Ovary (tissue), 9 donors: ENCODE results near the gene TAF11L6. TPM values are rescaled to one million over a fixed set of nuclear protein-coding genes. Genes with fewer than 3 reads are reported as not detected.
A peak's percentile ranks its signal among the peaks of the same experiment; 100 is the strongest.
"Not testable (repeated sequence)": the region's sequence is repeated elsewhere in the genome, so short reads cannot be mapped to it uniquely, and the experiment has no call there.

Experiments
- DNase-seq, 5 donors: peaks; one replicate each; pipeline ENCODE4 v3.0.0-alpha.2; 2019 to 2020
- H3K27ac ChIP-seq, 2 donors: fragments of 200-600 bp; one replicate each; pipeline versions ENCODE4 v1.5.1 to v1.8.0; 2019 to 2022
- H3K27me3 ChIP-seq: fragments of 200-600 bp; one replicate; pipeline ENCODE4 v1.8.0; 2022
- H3K36me3 ChIP-seq: fragments of 200-600 bp; sonication (generic); one replicate; pipeline ENCODE4 v1.5.1; 2019
- H3K4me1 ChIP-seq: one replicate; pipeline ENCODE4 v1.8.1; 2013; ENCODE audit warnings: mild to moderate bottlenecking, moderate library complexity; ENCODE audit not compliant: insufficient read depth
- H3K4me3 ChIP-seq: fragments of 200-600 bp; sonication (generic); one replicate; pipeline ENCODE4 v1.5.1; 2017
- H3K9me3 ChIP-seq, 2 donors: fragments of 200-600 bp in 1 of 2; sonication (generic) in 1 of 2; one replicate each; pipeline versions ENCODE4 v1.5.1 to v1.8.1; 2013 to 2019; ENCODE audit warnings: mild to moderate bottlenecking in 1 of 2, moderate library complexity in 1 of 2
- CTCF ChIP-seq, 3 donors: fragments of 450-650 bp in 2 of 3; fragments of 200-600 bp in 1 of 3; IDR thresholded peaks; one replicate each; pipeline versions ENCODE4 v1.5.1 to v1.8.0; 2016 to 2022; ENCODE audit warnings: antibody characterized with exemption in 3 of 3, mild to moderate bottlenecking in 1 of 3
- EP300 ChIP-seq: sonication (generic); formaldehyde crosslinking; IDR thresholded peaks from one replicate; pipeline ENCODE4 v1.6.1; 2017; ENCODE audit warnings: antibody characterized with exemption
- POLR2A ChIP-seq: fragments of 450-650 bp; IDR thresholded peaks from one replicate; pipeline ENCODE4 v1.6.1; 2017; ENCODE audit warnings: antibody characterized with exemption, mild to moderate bottlenecking, moderate library complexity
- whole genome bisulfite sequencing, 3 donors: extraction: QIAGEN DNeasy Blood & Tissue Kit in 1 of 3; methylation state at CpG; one replicate each; pipeline versions ENCODE4 v1.1.5 to v1.1.7; 2013 to 2017; 5-methylcytosine and 5-hydroxymethylcytosine counted together
- intact Hi-C, 4 donors: fragments of 100-400 bp; cut with DNase I; formaldehyde crosslinking; loops; one replicate each; pipeline versions ENCODE4 v1.11.0 to v1.15.1; 2022 to 2023
- polyA plus RNA-seq, 2 donors: library from polyadenylated mRNA; stranded (reverse); fragments of 200-250 nt in 1 of 2; fragments of 350-450 nt in 1 of 2; fragmentation: Illumina TruSeq in 1 of 2; extraction: RNeasy Lipid Tissue Mini Kit (QIAGEN cat#74804) in 1 of 2; gene quantifications; one replicate each; pipeline ENCODE4 v1.2.3, GENCODE V29; 2013 to 2014
- total RNA-seq, 7 donors: library from RNA; depleted of rRNA in 2 of 7; stranded (reverse); fragments of >200 nt in 2 of 7; fragmentation: NEBNext Ultra II Directional in 3 of 7; extraction: Animal tissue kit (Norgen Biotek cat#: 25700) in 3 of 7; gene quantifications; one replicate each; pipeline versions ENCODE4 v1.1.0 to v1.2.4, GENCODE V29; 2016 to 2023
- donor health status: DM: no; HTN: no; CAD: no; lungs with moderate emphysema.
- donor health status: DM: no; HTN: no; CAD: no.
- donor health status: Bipolar disorder and iron deficiency.
- donor health status: DM: yes; HTN: yes; CAD: no.
- donor health status: DM: no; HTN: no; CAD: no.
- donor health status: DM: yes; HTN: yes; CAD: no.

TAF11L6 gene
- total and polyA plus RNA-seq, 9 donors, result not detected

GRCh38 chr5:17492770-17493169, 35.7 kb upstream of the TAF11L6 start:
- no peaks in the 10 kb centered on the region for H3K9me3 ChIP-seq
- no peak overlapping the region for H3K27ac ChIP-seq
- H3K4me1 ChIP-seq, result no peaks in the 10 kb centered on the region
- no peak overlapping the region for H3K4me3 ChIP-seq
- H3K27me3 ChIP-seq, result no peaks in the 10 kb centered on the region
- TF ChIP-seq POLR2A (no peak), EP300 (no peak), CTCF (IDR thresholded peaks at IDR 0.05) (no peak)
- 89 to 92% (median 90%) methylated on average over 3 of the region's 3 CpGs for WGBS, 3 donors
- intact Hi-C loops, result no loop called here
- DNase-seq, result no peak
- no peaks in the 10 kb centered on the region for H3K36me3 ChIP-seq

- TF ChIP-seq CTCF (IDR thresholded peaks at IDR 0.05) (no peak), POLR2A (no peak), EP300 (no peak)
- no peaks in the 10 kb centered on the region for H3K9me3 ChIP-seq
- WGBS, 3 donors, result 57 to 76% (median 63%) methylated on average over 4 of the region's 4 CpGs
- H3K27ac ChIP-seq, result no peak overlapping the region
- H3K27me3 ChIP-seq, result no peaks in the 10 kb centered on the region
- H3K4me3 ChIP-seq, result no peak overlapping the region
- DNase-seq, result no peak
- intact Hi-C loops, result no loop called here
- no peaks in the 10 kb centered on the region for H3K4me1 ChIP-seq
- H3K36me3 ChIP-seq, result no peaks in the 10 kb centered on the region
Observed at GRCh38 chr5:17497446-17497845, 31.0 kb upstream of the TAF11L6 start.

- WGBS, 3 donors, result 91 to 94% (median 91%) methylated on average over 8 of the region's 8 CpGs
- H3K9me3 ChIP-seq, H3K27me3 ChIP-seq, H3K4me3 ChIP-seq, H3K36me3 ChIP-seq, DNase-seq, intact Hi-C loops, H3K4me1 ChIP-seq, H3K27ac ChIP-seq: not testable (repeated sequence)
Observed at GRCh38 chr5:17497931-17498330, 30.5 kb upstream of the TAF11L6 start, which contains the start of gene TAF11L2. Gene TAF11L2 (plus strand): TSS chr5:17498231.

GRCh38 chr5:17511775-17512325, 16.6 kb upstream of the TAF11L6 start:
- Histone ChIP-seq H3K27ac (no peak overlapping the region), H3K4me1 (no peaks in the 10 kb centered on the region), H3K36me3 (no peaks in the 10 kb centered on the region), H3K9me3 (no peaks in the 10 kb centered on the region), H3K4me3 (no peak overlapping the region), H3K27me3 (no peaks in the 10 kb centered on the region)
- intact Hi-C loops, result no loop called here
- TF ChIP-seq CTCF (IDR thresholded peaks at IDR 0.05) (no peak), POLR2A (no peak), EP300 (no peak)
- 91 to 96% (median 96%) methylated on average over 17 of the region's 17 CpGs for WGBS, 3 donors
- no peak for DNase-seq

GRCh38 chr5:17517526-17517925, 10.9 kb upstream of the TAF11L6 start:
- H3K4me1 ChIP-seq, H3K9me3 ChIP-seq, H3K27ac ChIP-seq, H3K4me3 ChIP-seq, H3K27me3 ChIP-seq, H3K36me3 ChIP-seq, intact Hi-C loops: not testable (repeated sequence)
- 78 to 81% (median 78%) methylated on average over 8 to 12 of the region's 12 CpGs for WGBS, 3 donors
- peak in 3 of 5 donors; percentile 17 to 40 (median 36) for DNase-seq

- intact Hi-C loops, H3K4me1 ChIP-seq, H3K36me3 ChIP-seq, H3K27me3 ChIP-seq, H3K9me3 ChIP-seq, H3K27ac ChIP-seq, DNase-seq, H3K4me3 ChIP-seq: not testable (repeated sequence)
- no CpG with 5 or more reads among the region's 15 CpGs for WGBS, 3 donors
Observed at GRCh38 chr5:17518067-17518466, 10.4 kb upstream of the TAF11L6 start, which contains the start of gene TAF11L3. Gene TAF11L3 (plus strand): TSS chr5:17518367.

GRCh38 chr5:17519508-17519907, 9.0 kb upstream of the TAF11L6 start:
- WGBS, 3 donors, result 88 to 97% (median 92%) methylated on average over 8 to 10 of the region's 14 CpGs
- H3K36me3 ChIP-seq, H3K9me3 ChIP-seq, H3K27me3 ChIP-seq, intact Hi-C loops, DNase-seq, H3K4me1 ChIP-seq, H3K4me3 ChIP-seq, H3K27ac ChIP-seq: not testable (repeated sequence)

GRCh38 chr5:17521501-17521900, 7.0 kb upstream of the TAF11L6 start, which contains the start of gene TAF11L4:
Gene TAF11L4 (plus strand): TSS chr5:17521801.
- WGBS, 3 donors, result no CpG with 5 or more reads among the region's 15 CpGs
- H3K4me1 ChIP-seq, intact Hi-C loops, H3K27ac ChIP-seq, H3K36me3 ChIP-seq, H3K27me3 ChIP-seq, H3K4me3 ChIP-seq, DNase-seq, H3K9me3 ChIP-seq: not testable (repeated sequence)

- H3K4me1 ChIP-seq, H3K4me3 ChIP-seq, intact Hi-C loops, H3K27ac ChIP-seq, DNase-seq, H3K36me3 ChIP-seq, H3K9me3 ChIP-seq, H3K27me3 ChIP-seq: not testable (repeated sequence)
- WGBS, 3 donors, result no CpG with 5 or more reads among the region's 15 CpGs
Observed at GRCh38 chr5:17524935-17525334, 3.5 kb upstream of the TAF11L6 start, which contains the start of gene TAF11L5. Gene TAF11L5 (plus strand): TSS chr5:17525235.
